VCaP (cell line): ENCODE measurements around the gene TOX4.
"Not testable (repeated sequence)": the region's sequence is repeated elsewhere in the genome, so short reads cannot be mapped to it uniquely, and the experiment has no call there.

ENCODE experiments used
- H3K27ac ChIP-seq: fragments of 450-650 bp; 2 replicates; pipeline ENCODE4 v1.5.1; 2017
- CTCF ChIP-seq: fragments of 450-650 bp; conservative IDR thresholded peaks from 2 replicates; pipeline ENCODE4 v1.5.1; 2017; ENCODE audit warnings: mild to moderate bottlenecking, moderate library complexity

TOX4 gene

GRCh38 chr14:21541413-21542074 lies 64.5 kb downstream of the TOX4 start:
- H3K27ac ChIP-seq: no peak overlapping the region
- no peak for TF ChIP-seq CTCF

GRCh38 chr14:21543521-21543960 lies 66.5 kb downstream of the TOX4 start:
- H3K27ac ChIP-seq: no peak overlapping the region
- TF ChIP-seq CTCF: no peak

GRCh38 chr14:21543963-21544362 lies 67.0 kb downstream of the TOX4 start:
- H3K27ac ChIP-seq: no peak overlapping the region
- TF ChIP-seq CTCF: no peak

- H3K27ac ChIP-seq: not testable (repeated sequence)
These were observed 67.6 kb downstream of the TOX4 start for GRCh38 chr14:21544588-21544987.
